Naive thymus-derived CD8-positive, alpha-beta T cell (primary cell): ENCODE measurements around the gene PIK3AP1. TPM values are rescaled to one million over a fixed set of nuclear protein-coding genes. Genes with fewer than 3 reads are reported as not detected.
A peak's percentile ranks its signal among the peaks of the same experiment; 100 is the strongest.
"Not testable (repeated sequence)": the region's sequence is repeated elsewhere in the genome, so short reads cannot be mapped to it uniquely, and the experiment has no call there.

ENCODE experiments used
- ATAC-seq, 2 donors: fragments of 150-1000 bp; cut with Tn5 transposase in 1 of 2; sonication (Bioruptor Pico), chemical (Tn5 transposase) in 1 of 2; 1 replicate in 1 of 2; 2 replicates in 1 of 2; pipeline ENCODE4 v1.10.0; 2021; ENCODE audit warnings: mild to moderate bottlenecking in 2 of 2, moderate library complexity in 2 of 2
- POLR2A ChIA-PET: fragments of 350-600 bp; sonication (Branson Sonifier 250); formaldehyde crosslinking; loops from one replicate; lab custom pipeline; 2021; ENCODE audit warnings: antibody characterized with exemption; lab: Charles Lee
- DNase-seq, 10 donors: peaks; one replicate each; pipeline versions ENCODE4 v3.0.0 to v3.0.0-alpha.2; 2020 to 2022
- H3K27ac Mint-ChIP-seq, 10 donors: one replicate each; pipeline ENCODE4 v1.8.0; 2020 to 2022; ENCODE audit warnings: mild to moderate bottlenecking in 10 of 10, mixed read lengths in 10 of 10, moderate library complexity in 4 of 10, inconsistent platforms in 1 of 10
- H3K27me3 Mint-ChIP-seq, 5 donors: one replicate each; pipeline ENCODE4 v1.8.0; 2021 to 2022; ENCODE audit warnings: mixed read lengths in 5 of 5
- H3K36me3 Mint-ChIP-seq, 3 donors: one replicate each; pipeline ENCODE4 v1.8.0; 2020 to 2022; ENCODE audit warnings: mixed read lengths in 3 of 3, mild to moderate bottlenecking in 2 of 3, inconsistent platforms in 1 of 3
- H3K4me1 Mint-ChIP-seq, 4 donors: one replicate each; pipeline ENCODE4 v1.8.0; 2021 to 2022; ENCODE audit warnings: mixed read lengths in 4 of 4
- H3K4me3 Mint-ChIP-seq, 10 donors: one replicate each; pipeline ENCODE4 v1.8.0; 2020 to 2022; ENCODE audit warnings: mild to moderate bottlenecking in 10 of 10, mixed read lengths in 10 of 10, moderate library complexity in 6 of 10, inconsistent platforms in 1 of 10
- H3K9me3 Mint-ChIP-seq, 9 donors: one replicate each; pipeline ENCODE4 v1.8.0; 2020 to 2022; ENCODE audit warnings: mixed read lengths in 9 of 9, mild to moderate bottlenecking in 3 of 9, inconsistent platforms in 1 of 9, moderate library complexity in 1 of 9
- polyA plus RNA-seq, 3 donors: library from polyadenylated mRNA; unstranded; fragments of 300-500 nt; fragmentation: Illumina TruSeq; gene quantifications; one replicate each; pipeline ENCODE4 v1.2.3, GENCODE V29; 2021
- total RNA-seq, 8 experiments: library from RNA in 2 of 8; stranded (reverse) in 2 of 8; gene quantifications; one replicate each; pipeline ENCODE4 v1.2.3 and lab custom pipeline; 2021 to 2026

Gene PIK3AP1
- total and polyA plus RNA-seq, 5 experiments from 2014 or later: 0.77 to 20.2 (median 4.7) TPM

DNA sequence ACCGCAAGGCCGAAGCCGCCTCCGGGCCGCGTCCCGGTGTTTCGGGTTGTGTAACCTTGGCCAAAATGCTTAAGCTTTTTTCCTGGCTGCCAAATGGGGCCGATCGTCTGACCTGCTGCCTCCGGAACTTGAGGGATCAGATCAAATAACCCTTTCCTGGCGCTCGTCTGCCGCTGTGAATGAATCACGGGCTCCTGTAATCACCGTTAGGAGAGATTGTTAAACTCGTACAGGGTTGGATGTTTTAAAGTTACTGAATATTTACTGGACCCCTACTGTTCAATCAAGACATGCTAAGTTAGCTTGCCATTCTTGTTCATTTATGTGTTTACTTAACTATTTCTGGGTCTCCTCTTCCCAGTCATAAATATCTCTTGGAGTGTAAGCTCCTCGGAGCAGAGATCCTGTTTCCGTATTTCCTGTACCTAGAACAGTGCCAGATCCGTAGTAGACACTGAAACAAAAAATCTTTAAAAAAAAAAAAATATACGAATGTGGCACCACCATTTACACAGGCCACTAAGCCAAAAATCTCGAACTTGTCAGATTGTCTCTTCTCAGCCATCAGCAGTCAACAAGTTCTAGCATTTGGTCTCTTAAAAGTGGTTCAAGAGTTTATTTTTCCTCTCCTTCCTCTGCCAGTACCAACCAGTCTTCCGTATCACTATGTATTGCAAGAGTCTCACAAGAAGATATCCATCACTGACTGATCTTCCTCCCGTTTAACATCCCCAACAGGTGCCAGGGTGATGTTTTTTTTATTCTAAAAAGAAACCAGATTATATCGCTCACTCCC is 132.9 kb downstream of the PIK3AP1 start:
- H3K27me3 Mint-ChIP-seq: no peaks in the 10 kb centered on the region
- POLR2A ChIA-PET: interaction anchor here (0.6 to 1.6 kb wide), 6 partner anchors 8 to 497 kb away, joined by 3 to 12 read pairs (median 3); partner anchors contain the start of gene LCOR
- peaks cover 19 to 42% (median 38%) of the 10 kb centered on the region in 4 donors for H3K4me1 Mint-ChIP-seq
- H3K4me3 Mint-ChIP-seq: no peak overlapping the region
- H3K36me3 Mint-ChIP-seq: no peaks in the 10 kb centered on the region
- ATAC-seq (peak; percentile 52 to 55), DNase-seq (peak in 5 of 10 donors; percentile 36 to 75 (median 46))
- H3K9me3 Mint-ChIP-seq: no peaks in the 10 kb centered on the region
- no peak overlapping the region for H3K27ac Mint-ChIP-seq

DNA sequence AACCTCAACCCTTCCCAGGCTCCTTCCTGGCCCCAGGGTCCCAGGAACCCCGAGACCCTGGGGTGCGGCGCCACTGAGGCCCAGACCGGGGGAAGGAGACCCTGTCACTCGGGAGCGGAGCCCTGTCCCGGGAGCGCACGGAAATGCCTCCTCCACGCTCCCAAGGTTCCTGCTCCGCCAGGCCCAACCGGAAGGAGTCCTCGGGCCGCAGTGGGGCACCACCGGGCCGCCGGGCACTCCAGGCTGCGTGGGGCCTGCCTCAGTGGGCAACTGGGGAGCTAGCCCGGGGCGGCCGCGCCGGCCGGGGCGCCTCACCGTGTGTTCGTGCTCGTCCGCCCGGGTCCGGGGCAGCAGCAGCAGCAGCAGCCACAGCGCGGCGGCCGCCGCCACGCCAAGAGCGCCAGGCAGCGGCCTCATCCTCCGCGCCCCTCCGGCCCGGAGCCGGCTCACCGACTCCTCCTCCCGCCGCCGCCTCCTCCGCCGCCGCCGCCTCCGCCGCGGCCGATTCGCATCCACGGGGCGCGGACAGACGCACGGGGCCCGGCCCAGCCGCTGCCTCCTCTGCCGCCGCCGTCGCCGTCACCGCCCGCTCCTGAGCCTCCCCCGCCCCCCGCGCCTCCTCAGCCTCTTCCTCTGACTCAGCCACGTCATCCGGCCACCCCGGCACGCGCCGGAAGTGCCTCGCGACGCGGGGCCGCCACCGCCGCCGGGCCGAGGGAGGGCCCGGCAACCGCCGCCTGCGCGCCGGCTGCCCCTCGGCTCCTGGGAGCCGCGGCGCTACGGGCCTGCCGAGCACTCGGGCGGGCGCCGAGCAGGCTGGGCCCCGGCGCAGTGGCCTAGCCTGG is 133.7 kb downstream of the PIK3AP1 start, which contains the start of gene TM9SF3:
Gene TM9SF3, minus strand, starts transcription at position 594 of the 845 bp plus-strand sequence. Its CDS starts 177 bp downstream, at position 417.
- Mint-ChIP-seq H3K4me3 (peak within 1 kb of the TSS in 9 of 10 donors; percentile 83 to 95 (median 91)), H3K9me3 (no peaks in the 10 kb centered on the region), H3K36me3 (no peaks in the 10 kb centered on the region), H3K27me3 (no peaks in the 10 kb centered on the region), H3K4me1 (peaks cover 19 to 46% (median 38%) of the 10 kb centered on the region in 4 donors), H3K27ac (peak within 1 kb of the TSS; percentile 92 to 98 (median 96))
- peak; percentile 80 to 82 for ATAC-seq
- POLR2A ChIA-PET: interaction anchor here (0.6 to 1.6 kb wide), 5 partner anchors 9 to 497 kb away, joined by 3 to 12 read pairs (median 3); partner anchors contain the start of gene LCOR
- peak; percentile 84 to 96 (median 90) for DNase-seq

DNA sequence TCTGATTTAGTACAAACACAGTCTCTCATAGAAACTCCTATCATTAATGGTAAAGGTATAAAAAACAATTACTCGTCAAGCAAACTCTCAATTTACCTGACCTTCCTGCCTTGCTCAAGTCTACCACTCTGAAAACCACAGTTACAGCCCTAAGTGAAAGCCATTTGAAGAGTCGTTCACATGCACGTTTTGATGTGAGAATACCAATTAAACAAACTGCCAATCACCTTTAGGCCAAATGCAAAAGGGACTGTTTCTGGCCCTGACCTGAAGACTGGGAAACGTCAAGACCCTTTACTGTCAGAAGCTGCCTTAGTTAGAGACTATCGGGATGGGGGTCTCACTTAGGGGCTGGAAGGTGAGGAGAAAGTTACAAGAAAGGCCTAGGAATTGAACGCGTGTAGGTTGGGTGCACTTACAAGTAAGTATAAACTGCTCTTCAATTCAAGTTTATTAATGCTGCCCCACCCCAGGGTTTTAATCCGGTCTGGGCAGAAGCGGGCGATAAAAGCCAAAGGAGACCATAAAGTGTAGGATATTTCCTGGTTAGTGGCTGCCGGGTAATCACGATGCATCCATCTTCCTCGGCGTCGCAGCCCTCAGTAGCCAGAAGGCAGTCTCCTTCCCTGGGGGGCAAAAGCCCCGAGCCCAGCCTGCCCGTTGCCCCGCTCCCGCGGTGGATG is 134.4 kb downstream of the PIK3AP1 start:
- POLR2A ChIA-PET: no interaction called here
- H3K27ac Mint-ChIP-seq: peak overlapping the region; percentile 92 to 98 (median 96)
- no peaks in the 10 kb centered on the region for H3K36me3 Mint-ChIP-seq
- no peaks in the 10 kb centered on the region for H3K27me3 Mint-ChIP-seq
- peak overlapping the region in 9 of 10 donors; percentile 83 to 95 (median 91) for H3K4me3 Mint-ChIP-seq
- peaks cover 0 to under 1% (median 0%) of the 10 kb centered on the region in 9 donors for H3K9me3 Mint-ChIP-seq
- DNase-seq: peak in 6 of 10 donors; percentile 10 to 46 (median 36)
- H3K4me1 Mint-ChIP-seq: peaks cover 20 to 50% (median 42%) of the 10 kb centered on the region in 4 donors
- ATAC-seq: peak; percentile 8 to 16

DNA sequence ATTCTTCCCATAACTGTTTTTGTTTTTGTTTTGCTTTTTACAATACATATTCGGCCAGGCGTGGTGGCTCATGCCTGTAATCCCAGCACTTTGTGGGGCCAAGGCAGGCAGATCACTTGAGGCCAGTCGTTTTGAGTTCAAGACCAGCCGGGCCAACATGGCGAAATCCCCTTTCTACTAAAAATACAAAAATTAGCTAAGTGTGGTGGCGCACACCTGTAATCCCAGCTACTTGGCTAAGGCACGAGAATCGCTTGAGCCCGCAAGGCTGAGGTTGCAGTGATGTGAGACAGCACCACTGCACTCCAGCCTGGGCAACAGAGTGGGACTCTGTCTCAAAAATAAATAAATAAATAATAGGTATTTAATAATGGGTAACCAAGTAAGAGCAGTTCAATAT is 135.8 kb downstream of the PIK3AP1 start:
- Mint-ChIP-seq H3K27me3 (no peaks in the 10 kb centered on the region), H3K4me1 (peaks cover 23 to 64% (median 54%) of the 10 kb centered on the region in 4 donors), H3K27ac (peak overlapping the region in 5 of 10 donors; percentile 15 to 62 (median 29)), H3K9me3 (peaks cover 0 to 9% (median 0%) of the 10 kb centered on the region in 9 donors), H3K36me3 (peaks cover 3 to 8% (median 4%) of the 10 kb centered on the region in 3 donors), H3K4me3 (peak overlapping the region in 9 of 10 donors; percentile 26 to 75 (median 49))
- POLR2A ChIA-PET: no interaction called here
- ATAC-seq (no peak), DNase-seq (no peak)

DNA sequence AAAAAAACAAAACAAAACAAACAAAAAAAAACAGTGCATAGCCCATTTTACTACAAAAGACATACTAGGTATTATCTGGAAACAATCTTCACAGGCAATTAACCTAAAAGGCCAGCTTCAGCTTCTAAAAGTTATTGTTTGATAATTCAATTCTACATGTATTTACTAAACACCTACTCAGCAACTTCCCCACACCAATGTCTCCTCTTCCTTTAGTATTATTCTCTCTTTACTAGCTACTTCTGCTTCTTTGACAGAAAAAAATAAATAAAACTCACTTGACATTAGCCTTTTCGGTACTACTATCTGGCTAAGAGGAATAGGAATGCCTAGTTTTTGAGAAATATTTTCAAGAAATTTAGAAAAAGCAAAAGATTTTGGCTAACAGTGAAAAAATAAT is 136.3 kb downstream of the PIK3AP1 start:
- Mint-ChIP-seq H3K9me3 (peaks cover 0 to 9% (median 0%) of the 10 kb centered on the region in 9 donors), H3K27ac (peak overlapping the region in 4 of 10 donors; percentile 15 to 65 (median 38)), H3K4me1 (peaks cover 23 to 67% (median 56%) of the 10 kb centered on the region in 4 donors), H3K4me3 (peak overlapping the region in 9 of 10 donors; percentile 21 to 75 (median 49)), H3K36me3 (peaks cover 3 to 8% (median 4%) of the 10 kb centered on the region in 3 donors), H3K27me3 (no peaks in the 10 kb centered on the region)
- POLR2A ChIA-PET: no interaction called here
- DNase-seq (no peak), ATAC-seq (no peak)

DNA sequence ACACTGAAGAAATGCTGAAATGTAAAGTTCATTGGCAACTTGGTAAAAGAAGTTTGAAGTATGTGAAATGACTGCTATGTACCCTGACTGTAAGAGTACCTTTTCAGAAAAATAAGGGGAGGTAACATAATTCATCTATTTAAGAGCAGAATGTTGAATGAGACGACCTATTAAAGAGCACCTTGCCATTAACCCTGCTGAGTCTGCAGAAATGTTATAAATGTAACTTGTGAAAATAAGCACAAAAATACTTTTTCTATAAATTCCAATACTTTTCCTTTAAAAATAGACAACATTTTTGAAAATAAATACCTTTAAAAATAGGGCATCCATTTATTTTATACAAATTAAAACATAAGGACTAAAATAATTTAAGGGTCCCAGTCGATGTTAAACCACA is 141.2 kb downstream of the PIK3AP1 start:
- H3K27me3 Mint-ChIP-seq: no peaks in the 10 kb centered on the region
- peak overlapping the region in 1 of 10 donors; percentile 26 for H3K4me3 Mint-ChIP-seq

DNA sequence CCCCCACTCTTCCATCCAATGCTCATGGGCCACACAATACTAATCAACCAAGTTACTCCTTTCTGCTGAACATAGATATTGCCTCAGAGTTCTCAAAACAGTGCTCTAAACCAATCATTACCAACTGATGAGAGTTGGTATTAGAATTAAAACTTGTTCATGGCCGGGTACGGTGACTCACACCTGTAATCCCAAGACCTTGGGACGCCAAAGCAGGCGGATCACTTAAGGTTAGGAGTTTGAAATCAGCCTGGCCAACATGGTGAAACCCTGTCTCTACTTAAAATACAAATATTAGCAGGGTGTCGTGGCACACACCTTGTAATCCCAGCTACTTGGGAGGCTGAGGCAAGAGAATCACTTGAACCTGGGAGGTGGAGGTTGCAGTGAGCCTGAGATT is 141.7 kb downstream of the PIK3AP1 start:
- DNase-seq: no peak
- peaks cover 0 to 9% (median 0%) of the 10 kb centered on the region in 9 donors for H3K9me3 Mint-ChIP-seq
- no peak for ATAC-seq
- peaks cover 12 to 39% (median 27%) of the 10 kb centered on the region in 3 donors for H3K36me3 Mint-ChIP-seq
- peak overlapping the region in 3 of 10 donors; percentile 25 to 27 (median 26) for H3K4me3 Mint-ChIP-seq
- POLR2A ChIA-PET: no interaction called here
- H3K4me1 Mint-ChIP-seq: peaks cover 33 to 89% (median 78%) of the 10 kb centered on the region in 4 donors
- H3K27me3 Mint-ChIP-seq: no peaks in the 10 kb centered on the region
- peak overlapping the region in 2 of 10 donors; percentile 27 to 40 for H3K27ac Mint-ChIP-seq

More for the DNA sequence above, 141.2 kb downstream of the PIK3AP1 start:
- Mint-ChIP-seq H3K9me3 (peaks cover 0 to 9% (median 0%) of the 10 kb centered on the region in 9 donors), H3K36me3 (peaks cover 12 to 34% (median 24%) of the 10 kb centered on the region in 3 donors), H3K27ac (peak overlapping the region in 1 of 10 donors; percentile 27), H3K4me1 (peaks cover 31 to 89% (median 78%) of the 10 kb centered on the region in 4 donors)
- ATAC-seq: no peak
- POLR2A ChIA-PET: no interaction called here
- no peak for DNase-seq

DNA sequence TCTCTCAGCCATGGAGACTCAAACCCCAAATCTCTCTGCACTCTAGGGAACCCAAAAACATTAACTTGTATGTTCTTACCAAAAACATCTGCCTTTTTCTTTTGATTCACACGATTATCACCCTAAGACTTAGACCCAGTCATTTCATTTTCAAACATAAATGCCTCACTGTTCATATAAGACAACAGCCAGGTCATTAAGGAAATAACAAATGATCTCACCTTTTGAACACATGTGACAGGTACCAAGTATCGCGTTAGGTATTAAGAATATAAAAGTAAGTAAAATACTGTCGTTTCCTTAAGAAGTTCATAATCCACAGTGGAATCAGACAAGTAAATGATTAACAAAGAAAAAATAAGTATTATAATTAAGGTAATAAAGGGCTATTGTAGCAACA is 142.3 kb downstream of the PIK3AP1 start:
- Mint-ChIP-seq H3K27ac (peak overlapping the region in 4 of 10 donors; percentile 0 to 26 (median 12)), H3K4me3 (peak overlapping the region in 5 of 10 donors; percentile 1 to 23 (median 21)), H3K9me3 (peaks cover 0 to 9% (median 0%) of the 10 kb centered on the region in 9 donors), H3K36me3 (peaks cover 15 to 44% (median 33%) of the 10 kb centered on the region in 3 donors), H3K27me3 (no peaks in the 10 kb centered on the region), H3K4me1 (peaks cover 31 to 87% (median 78%) of the 10 kb centered on the region in 4 donors)
- DNase-seq: no peak
- POLR2A ChIA-PET: no interaction called here
- ATAC-seq: no peak

DNA sequence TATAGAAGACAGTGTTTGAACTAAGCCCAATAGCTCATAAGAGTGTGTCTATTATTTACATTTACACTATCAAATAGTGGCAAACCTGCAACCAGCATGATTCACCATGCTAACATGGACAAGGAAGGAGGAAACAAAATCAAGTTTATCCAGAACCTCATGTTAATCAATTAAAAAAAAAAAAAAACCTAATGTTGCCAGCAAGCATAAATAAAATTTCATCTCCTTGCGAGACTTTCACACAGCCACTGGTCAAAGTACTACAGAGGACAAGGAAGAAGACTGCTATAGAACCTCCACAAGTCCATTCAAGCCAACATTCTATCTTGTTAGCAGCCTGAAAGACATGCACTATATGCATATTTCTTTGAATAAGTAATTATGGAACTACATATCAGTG is 143.2 kb downstream of the PIK3AP1 start:
- Mint-ChIP-seq H3K9me3 (peaks cover 0 to 9% (median 0%) of the 10 kb centered on the region in 9 donors), H3K27ac (peak overlapping the region in 4 of 10 donors; percentile 16 to 45 (median 19)), H3K36me3 (peaks cover 16 to 52% (median 41%) of the 10 kb centered on the region in 3 donors), H3K27me3 (no peaks in the 10 kb centered on the region), H3K4me1 (peaks cover 33 to 83% (median 77%) of the 10 kb centered on the region in 4 donors), H3K4me3 (peak overlapping the region in 5 of 10 donors; percentile 1 to 49 (median 42))
- ATAC-seq (no peak), DNase-seq (no peak)
- POLR2A ChIA-PET: interaction anchor here (0.6 kb wide), 1 partner anchor 10 kb away, joined by 3 read pairs; no protein-coding TSS in a partner anchor

DNA sequence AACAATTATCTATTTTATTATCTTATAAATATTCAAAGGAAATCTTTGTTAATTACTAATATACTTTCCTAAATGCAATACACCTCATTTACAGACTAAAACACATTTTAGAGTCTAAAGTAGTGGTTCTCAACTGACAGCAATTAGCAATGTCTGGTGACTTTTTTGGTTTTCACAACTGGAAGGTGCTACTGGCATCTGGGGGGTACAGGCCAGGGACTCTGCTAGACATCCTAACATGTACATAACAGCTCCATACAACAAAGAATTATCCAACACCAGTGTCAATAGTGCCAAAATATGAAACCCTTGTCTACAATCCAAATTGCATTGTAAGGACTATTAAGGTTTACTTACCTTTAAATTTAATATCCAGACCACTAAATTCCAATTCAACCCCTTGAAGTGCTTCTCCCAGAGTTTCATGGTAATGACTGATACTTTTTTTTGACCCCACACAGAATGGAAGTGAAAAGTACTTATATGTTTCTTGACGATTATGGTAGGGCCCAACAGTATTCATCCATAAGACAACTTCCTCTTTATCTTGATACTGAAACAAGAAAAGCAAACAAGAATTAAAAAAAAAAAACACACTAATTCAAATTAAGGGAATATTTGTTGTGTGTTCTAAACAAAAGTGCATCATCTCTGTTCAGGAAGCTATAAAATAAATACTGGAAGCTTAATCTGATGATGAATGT is 143.9 kb downstream of the PIK3AP1 start:
- peaks cover 0 to 9% (median 0%) of the 10 kb centered on the region in 9 donors for H3K9me3 Mint-ChIP-seq
- H3K27ac Mint-ChIP-seq: peak overlapping the region in 5 of 10 donors; percentile 16 to 62 (median 45)
- POLR2A ChIA-PET: no interaction called here
- H3K4me3 Mint-ChIP-seq: peak overlapping the region in 6 of 10 donors; percentile 1 to 49 (median 39)
- peaks cover 19 to 59% (median 43%) of the 10 kb centered on the region in 3 donors for H3K36me3 Mint-ChIP-seq
- H3K4me1 Mint-ChIP-seq: peaks cover 33 to 83% (median 77%) of the 10 kb centered on the region in 4 donors
- DNase-seq (no peak), ATAC-seq (no peak)
- H3K27me3 Mint-ChIP-seq: no peaks in the 10 kb centered on the region

DNA sequence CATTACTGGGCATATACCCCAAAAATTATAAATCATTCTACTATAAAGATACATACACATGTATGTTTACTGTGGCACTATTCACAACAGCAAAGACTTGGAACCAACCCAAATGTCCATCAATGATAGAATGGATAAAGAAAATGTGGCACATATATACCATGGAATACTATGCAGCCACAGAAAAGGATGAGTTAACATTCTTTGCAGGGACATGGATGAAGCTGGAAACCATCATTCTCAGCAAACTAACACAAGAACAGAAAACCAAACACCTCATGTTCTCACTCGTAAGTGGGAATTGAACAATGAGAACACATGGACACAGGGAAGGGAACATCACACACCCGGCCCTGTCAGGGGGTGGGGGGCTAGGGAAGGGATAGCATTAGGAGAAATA is 145.8 kb downstream of the PIK3AP1 start:
- H3K27me3 Mint-ChIP-seq, ATAC-seq, DNase-seq, H3K27ac Mint-ChIP-seq, H3K9me3 Mint-ChIP-seq, POLR2A ChIA-PET: not testable (repeated sequence)
- Mint-ChIP-seq H3K36me3 (peaks cover 17 to 66% (median 40%) of the 10 kb centered on the region in 3 donors), H3K4me1 (peaks cover 31 to 78% (median 74%) of the 10 kb centered on the region in 4 donors), H3K4me3 (peak overlapping the region in 1 of 10 donors; percentile 20)
